Natural killer cell (primary cell): ENCODE data around the gene GSTK1. TPM values are rescaled to one million over a fixed set of nuclear protein-coding genes. Genes with fewer than 3 reads are reported as not detected.

Experiments used
- ATAC-seq, 3 donors: fragments of 150-1000 bp in 2 of 3; fragments of 200-7000 bp in 1 of 3; cut with Tn5 transposase; 1 replicate in 1 of 3; 2 replicates in 2 of 3; pipeline ENCODE4 v1.10.0; 2021; ENCODE audit warnings: mild to moderate bottlenecking in 2 of 3, moderate library complexity in 2 of 3
- DNase-seq, 2 donors: peaks; one replicate each; pipeline versions ENCODE4 v3.0.0 to v3.0.0-alpha.2; 2013 to 2021; ENCODE audit warnings: mixed read lengths in 1 of 2
- H3K27ac ChIP-seq: one replicate; pipeline ENCODE4 v1.5.1; 2013; ENCODE audit warnings: mild to moderate bottlenecking, low read length
- H3K27me3 ChIP-seq: one replicate; pipeline ENCODE4 v1.6.1; 2013; ENCODE audit warnings: low read length; ENCODE audit not compliant: control insufficient read depth, insufficient read depth
- H3K36me3 ChIP-seq: one replicate; pipeline ENCODE4 v1.6.1; 2013; ENCODE audit warnings: low read length; ENCODE audit not compliant: control insufficient read depth, insufficient read depth
- H3K4me1 ChIP-seq: one replicate; pipeline ENCODE4 v1.6.1; 2013; ENCODE audit warnings: low read length; ENCODE audit not compliant: control insufficient read depth, insufficient read depth
- H3K4me3 ChIP-seq: one replicate; pipeline ENCODE4 v1.5.1; 2013; ENCODE audit warnings: low read length
- H3K9me3 ChIP-seq: one replicate; pipeline ENCODE4 v1.6.1; 2013; ENCODE audit warnings: low read length; ENCODE audit not compliant: control insufficient read depth, insufficient read depth
- H3K27ac Mint-ChIP-seq, 2 donors: one replicate each; pipeline ENCODE4 v1.8.0; 2022; ENCODE audit warnings: mild to moderate bottlenecking in 2 of 2, mixed read lengths in 2 of 2, moderate library complexity in 1 of 2
- H3K27me3 Mint-ChIP-seq, 2 donors: one replicate each; pipeline ENCODE4 v1.8.0; 2022; ENCODE audit warnings: low read depth in 2 of 2, mixed read lengths in 2 of 2
- H3K36me3 Mint-ChIP-seq: one replicate; pipeline ENCODE4 v1.8.0; 2022; ENCODE audit warnings: mixed read lengths
- H3K4me1 Mint-ChIP-seq, 2 donors: one replicate each; pipeline ENCODE4 v1.8.0; 2022; ENCODE audit warnings: mixed read lengths in 2 of 2
- H3K4me3 Mint-ChIP-seq: one replicate; pipeline ENCODE4 v1.8.0; 2022; ENCODE audit warnings: mild to moderate bottlenecking, moderate library complexity, mixed read lengths
- H3K9me3 Mint-ChIP-seq, 2 donors: one replicate each; pipeline ENCODE4 v1.8.0; 2022; ENCODE audit warnings: mixed read lengths in 2 of 2
- WGBS: methylation state at CpG from one replicate; pipeline ENCODE4 v1.1.7; 2013; ENCODE audit warnings: missing lambda C conversion rate; ENCODE audit not compliant: insufficient coverage; 5-methylcytosine and 5-hydroxymethylcytosine counted together
- intact Hi-C: fragments of 100-400 bp; cut with micrococcal nuclease; formaldehyde crosslinking; loops from one replicate; pipeline ENCODE4 v1.14.2; 2022
- total RNA-seq, 4 donors: library from RNA; stranded (reverse); fragments of 120-200 nt in 1 of 4; gene quantifications; one replicate each; pipeline versions ENCODE4 v1.2.3 to v1.2.4, GENCODE V29; 2013 to 2022
- TF ChIP-seq, protein P1 (sequence below): fragments of 200-600 bp; IDR thresholded peaks from one replicate; pipeline ENCODE4 v1.8.0; 2022; ENCODE audit warnings: antibody characterized with exemption

The GSTK1 gene
- total RNA-seq, 3 donors from 2014 or later (not counting 1 experiment from before 2014, with no cell fraction given) = 159 to 215 (median 181) TPM

DNA sequence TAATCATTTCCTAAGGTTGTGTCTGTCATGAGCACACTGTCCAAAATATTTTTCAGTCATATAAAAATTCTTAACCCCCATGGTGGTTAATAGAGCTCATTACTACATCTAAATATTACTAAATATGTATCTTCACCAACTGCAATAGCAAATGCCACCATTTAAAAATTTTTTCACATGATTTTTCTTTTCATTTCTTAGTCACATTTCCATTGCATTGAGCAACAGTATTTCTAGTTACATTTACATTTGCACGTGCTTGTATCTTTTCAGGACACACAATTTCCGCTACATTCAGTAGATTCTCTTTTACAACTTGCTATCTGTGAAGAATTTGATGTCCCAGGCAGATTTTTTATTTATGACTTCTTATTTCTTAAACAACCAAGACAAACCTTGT, 46.6 kb upstream of the GSTK1 start:
- no peak for DNase-seq
- Histone ChIP-seq H3K4me3 (no peak overlapping the region), H3K27ac (no peak overlapping the region), H3K4me1 (no peaks in the 10 kb centered on the region), H3K9me3 (no peaks in the 10 kb centered on the region), H3K27me3 (no peaks in the 10 kb centered on the region), H3K36me3 (no peaks in the 10 kb centered on the region)
- 92% methylated on average over 2 of the region's 2 CpGs for WGBS
- Mint-ChIP-seq H3K4me3 (no peak overlapping the region), H3K27me3 (peaks cover 4 to 16% of the 10 kb centered on the region in 2 donors), H3K9me3 (no peaks in the 10 kb centered on the region), H3K4me1 (no peaks in the 10 kb centered on the region), H3K27ac (no peak overlapping the region), H3K36me3 (no peaks in the 10 kb centered on the region)
- no peak for ATAC-seq
- intact Hi-C loops = no loop called here
- TF ChIP-seq, protein P1, sequence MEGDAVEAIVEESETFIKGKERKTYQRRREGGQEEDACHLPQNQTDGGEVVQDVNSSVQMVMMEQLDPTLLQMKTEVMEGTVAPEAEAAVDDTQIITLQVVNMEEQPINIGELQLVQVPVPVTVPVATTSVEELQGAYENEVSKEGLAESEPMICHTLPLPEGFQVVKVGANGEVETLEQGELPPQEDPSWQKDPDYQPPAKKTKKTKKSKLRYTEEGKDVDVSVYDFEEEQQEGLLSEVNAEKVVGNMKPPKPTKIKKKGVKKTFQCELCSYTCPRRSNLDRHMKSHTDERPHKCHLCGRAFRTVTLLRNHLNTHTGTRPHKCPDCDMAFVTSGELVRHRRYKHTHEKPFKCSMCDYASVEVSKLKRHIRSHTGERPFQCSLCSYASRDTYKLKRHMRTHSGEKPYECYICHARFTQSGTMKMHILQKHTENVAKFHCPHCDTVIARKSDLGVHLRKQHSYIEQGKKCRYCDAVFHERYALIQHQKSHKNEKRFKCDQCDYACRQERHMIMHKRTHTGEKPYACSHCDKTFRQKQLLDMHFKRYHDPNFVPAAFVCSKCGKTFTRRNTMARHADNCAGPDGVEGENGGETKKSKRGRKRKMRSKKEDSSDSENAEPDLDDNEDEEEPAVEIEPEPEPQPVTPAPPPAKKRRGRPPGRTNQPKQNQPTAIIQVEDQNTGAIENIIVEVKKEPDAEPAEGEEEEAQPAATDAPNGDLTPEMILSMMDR = no peak

- peaks cover 13 to 27% of the 10 kb centered on the region in 2 donors for H3K27me3 Mint-ChIP-seq
- H3K9me3 Mint-ChIP-seq = no peaks in the 10 kb centered on the region
- TF ChIP-seq, protein P1 = no peak
- Histone ChIP-seq H3K36me3 (no peaks in the 10 kb centered on the region), H3K4me3 (no peak overlapping the region), H3K27ac (no peak overlapping the region), H3K27me3 (no peaks in the 10 kb centered on the region), H3K4me1 (no peaks in the 10 kb centered on the region), H3K9me3 (no peaks in the 10 kb centered on the region)
- 100% methylated on average over 1 of the region's 2 CpGs for WGBS
- H3K4me3 Mint-ChIP-seq = no peak overlapping the region
- DNase-seq (no peak), ATAC-seq (no peak)
- intact Hi-C loops = no loop called here
- H3K4me1 Mint-ChIP-seq = no peaks in the 10 kb centered on the region
- no peak overlapping the region for H3K27ac Mint-ChIP-seq
- no peaks in the 10 kb centered on the region for H3K36me3 Mint-ChIP-seq
Measured at GRCh38 chr7:143217806-143218205, 45.4 kb upstream of the GSTK1 start.

GRCh38 chr7:143221286-143221685, 42.0 kb upstream of the GSTK1 start:
- TF ChIP-seq, protein P1 = no peak
- Mint-ChIP-seq H3K27ac (no peak overlapping the region), H3K36me3 (no peaks in the 10 kb centered on the region), H3K4me3 (no peak overlapping the region), H3K27me3 (peaks cover 22 to 39% of the 10 kb centered on the region in 2 donors), H3K4me1 (no peaks in the 10 kb centered on the region), H3K9me3 (no peaks in the 10 kb centered on the region)
- Histone ChIP-seq H3K36me3 (no peaks in the 10 kb centered on the region), H3K27ac (no peak overlapping the region), H3K9me3 (no peaks in the 10 kb centered on the region), H3K4me1 (no peaks in the 10 kb centered on the region), H3K4me3 (no peak overlapping the region), H3K27me3 (peaks cover 3% of the 10 kb centered on the region)
- intact Hi-C loops = no loop called here
- WGBS = 80% methylated on average over 1 of the region's 2 CpGs
- ATAC-seq = no peak
- DNase-seq = no peak

- no peaks in the 10 kb centered on the region for H3K4me1 ChIP-seq
- DNase-seq = no peak
- no peaks in the 10 kb centered on the region for H3K4me1 Mint-ChIP-seq
- H3K9me3 Mint-ChIP-seq = no peaks in the 10 kb centered on the region
- H3K9me3 ChIP-seq = no peaks in the 10 kb centered on the region
- peaks cover 22 to 39% of the 10 kb centered on the region in 2 donors for H3K27me3 Mint-ChIP-seq
- no peaks in the 10 kb centered on the region for H3K36me3 ChIP-seq
- no peak for ATAC-seq
- H3K27me3 ChIP-seq = peaks cover 3% of the 10 kb centered on the region
- WGBS = 84% methylated on average over 3 of the region's 3 CpGs
- H3K4me3 ChIP-seq = no peak within 1 kb of the TSS
- TF ChIP-seq, protein P1 = no peak
- no peak within 1 kb of the TSS for H3K4me3 Mint-ChIP-seq
- no peak within 1 kb of the TSS for H3K27ac Mint-ChIP-seq
- H3K27ac ChIP-seq = no peak within 1 kb of the TSS
- no peaks in the 10 kb centered on the region for H3K36me3 Mint-ChIP-seq
- intact Hi-C loops = no loop called here
Measured at GRCh38 chr7:143221737-143222136, 41.5 kb upstream of the GSTK1 start, which contains the start of gene TAS2R40. TAS2R40 (plus strand) TSS chr7:143222037; CDS start chr7:143222079, 42 bp downstream.
